Neural progenitor cell (in vitro differentiated cells): ENCODE measurements around the gene EDIL3. TPM values are rescaled to one million over a fixed set of nuclear protein-coding genes. Genes with fewer than 3 reads are reported as not detected.

Source experiments
- DNase-seq: peaks from one replicate; pipeline ENCODE4 v3.0.0-alpha.2; 2016; ENCODE audit warnings: low spot score
- H2AFZ ChIP-seq: fragments of 200-600 bp; sonication (generic); replicated peaks from 2 replicates; pipeline ENCODE4 v1.6.1; 2016; ENCODE audit warnings: antibody characterized with exemption
- H3F3A ChIP-seq: fragments of 200-600 bp; sonication (generic); 2 replicates; pipeline ENCODE4 v1.6.1; 2016; ENCODE audit warnings: antibody characterized with exemption, low read depth
- H3K27ac ChIP-seq: fragments of 200-600 bp; sonication (generic); 2 replicates; pipeline ENCODE4 v1.5.1; 2016; ENCODE audit warnings: mild to moderate bottlenecking
- H3K27me3 ChIP-seq: fragments of 200-600 bp; sonication (generic); 2 replicates; pipeline ENCODE4 v1.6.1; 2016; ENCODE audit warnings: mild to moderate bottlenecking, moderate library complexity
- H3K36me3 ChIP-seq: fragments of 200-600 bp; sonication (generic); 2 replicates; pipeline ENCODE4 v1.5.1; 2016
- H3K4me1 ChIP-seq: fragments of 200-600 bp; sonication (generic); 2 replicates; pipeline ENCODE4 v1.6.1; 2016; ENCODE audit warnings: mixed run types
- H3K4me2 ChIP-seq: fragments of 200-600 bp; sonication (generic); 2 replicates; pipeline ENCODE4 v1.6.1; 2016
- H3K4me3 ChIP-seq: fragments of 200-600 bp; sonication (generic); 2 replicates; pipeline ENCODE4 v1.5.1; 2016
- H3K79me2 ChIP-seq: fragments of 200-600 bp; sonication (generic); 2 replicates; pipeline ENCODE4 v1.6.1; 2016; ENCODE audit warnings: low read depth
- H3K9ac ChIP-seq: fragments of 200-600 bp; sonication (generic); 2 replicates; pipeline ENCODE4 v1.6.1; 2016
- H3K9me3 ChIP-seq: fragments of 200-600 bp; sonication (generic); 2 replicates; pipeline ENCODE4 v1.5.1; 2016; ENCODE audit warnings: low read depth
- H4K20me1 ChIP-seq: fragments of 200-600 bp; sonication (generic); 2 replicates; pipeline ENCODE4 v1.6.1; 2016; ENCODE audit warnings: low read depth
- H3K27ac Mint-ChIP-seq: 3 replicates; pipeline ENCODE4 v1.8.0; 2021; ENCODE audit warnings: mixed read lengths
- H3K27me3 Mint-ChIP-seq: 2 replicates; pipeline ENCODE4 v1.8.0; 2022; ENCODE audit warnings: low read depth, mild to moderate bottlenecking, inconsistent platforms, moderate library complexity, mixed read lengths; ENCODE audit not compliant: insufficient read depth
- H3K36me3 Mint-ChIP-seq: 3 replicates; pipeline ENCODE4 v1.8.0; 2021; ENCODE audit warnings: mixed read lengths
- H3K4me1 Mint-ChIP-seq: 3 replicates; pipeline ENCODE4 v1.8.0; 2021; ENCODE audit warnings: mixed read lengths
- H3K4me3 Mint-ChIP-seq: 3 replicates; pipeline ENCODE4 v1.8.0; 2021; ENCODE audit warnings: mild to moderate bottlenecking, moderate library complexity, mixed read lengths
- H3K9me3 Mint-ChIP-seq: 3 replicates; pipeline ENCODE4 v1.8.0; 2020; ENCODE audit warnings: mixed read lengths
- CTCF ChIP-seq: fragments of 200-600 bp; sonication (generic); IDR thresholded peaks from 2 replicates; pipeline ENCODE4 v1.5.1; 2017; ENCODE audit warnings: antibody characterized with exemption, mild to moderate bottlenecking
- EZH2 ChIP-seq: fragments of 200-600 bp; sonication (generic); IDR thresholded peaks from 2 replicates; pipeline ENCODE4 v1.6.1; 2017; ENCODE audit warnings: antibody characterized with exemption, mild to moderate bottlenecking, moderate library complexity
- EZH2phosphoT487 ChIP-seq: fragments of 200-600 bp; sonication (generic); IDR thresholded peaks from 2 replicates; pipeline ENCODE4 v1.6.1; 2017; ENCODE audit warnings: antibody characterized with exemption
- total RNA-seq: library from RNA; depleted of rRNA; stranded (reverse); fragments of >200 nt; gene quantifications from 2 replicates; pipeline ENCODE4 v1.2.3, GENCODE V29; 2015; ENCODE audit warnings: low replicate concordance

The EDIL3 gene
- total RNA-seq, 1 donor from 2014 or later: 13.8 TPM

GRCh38 chr5:84017523-84018172 lies 367.0 kb downstream of the EDIL3 start:
- Histone ChIP-seq H3K9ac (no peak overlapping the region), H3K79me2 (no peaks in the 10 kb centered on the region), H3K4me2 (no peak overlapping the region), H3K27me3 (no peaks in the 10 kb centered on the region), H3K4me1 (no peaks in the 10 kb centered on the region), H2AFZ (no peak overlapping the region), H3K36me3 (no peaks in the 10 kb centered on the region), H3F3A (no peaks in the 10 kb centered on the region), H3K9me3 (no peaks in the 10 kb centered on the region), H3K27ac (no peak overlapping the region), H4K20me1 (no peaks in the 10 kb centered on the region), H3K4me3 (no peak overlapping the region)
- Mint-ChIP-seq H3K36me3 (no peaks in the 10 kb centered on the region), H3K27ac (no peak overlapping the region), H3K4me3 (no peak overlapping the region), H3K9me3 (no peaks in the 10 kb centered on the region), H3K4me1 (peaks cover 8% of the 10 kb centered on the region), H3K27me3 (no peaks in the 10 kb centered on the region)
- TF ChIP-seq EZH2phosphoT487: no peak
- no peak for TF ChIP-seq CTCF
- TF ChIP-seq EZH2: no peak
- no peak for DNase-seq

GRCh38 chr5:84016085-84016484 lies 368.6 kb downstream of the EDIL3 start:
- H3K9me3 Mint-ChIP-seq: no peaks in the 10 kb centered on the region
- no peaks in the 10 kb centered on the region for H3F3A ChIP-seq
- no peak overlapping the region for H3K27ac ChIP-seq
- no peak overlapping the region for H3K4me3 ChIP-seq
- H3K36me3 Mint-ChIP-seq: no peaks in the 10 kb centered on the region
- H3K4me1 ChIP-seq: no peaks in the 10 kb centered on the region
- no peaks in the 10 kb centered on the region for H3K9me3 ChIP-seq
- H3K36me3 ChIP-seq: no peaks in the 10 kb centered on the region
- H3K27ac Mint-ChIP-seq: peak overlapping the region; percentile 80
- no peaks in the 10 kb centered on the region for H4K20me1 ChIP-seq
- H3K4me3 Mint-ChIP-seq: no peak overlapping the region
- H3K27me3 Mint-ChIP-seq: no peaks in the 10 kb centered on the region
- TF ChIP-seq EZH2phosphoT487 (no peak), EZH2 (no peak), CTCF (no peak)
- no peak overlapping the region for H3K4me2 ChIP-seq
- H3K79me2 ChIP-seq: no peaks in the 10 kb centered on the region
- H2AFZ ChIP-seq: no peak overlapping the region
- no peak for DNase-seq
- no peak overlapping the region for H3K9ac ChIP-seq
- H3K27me3 ChIP-seq: no peaks in the 10 kb centered on the region
- peaks cover 8% of the 10 kb centered on the region for H3K4me1 Mint-ChIP-seq

GRCh38 chr5:84014966-84015365 lies 369.7 kb downstream of the EDIL3 start:
- no peaks in the 10 kb centered on the region for H3K9me3 Mint-ChIP-seq
- peaks cover 8% of the 10 kb centered on the region for H3K4me1 Mint-ChIP-seq
- Histone ChIP-seq H3K4me1 (no peaks in the 10 kb centered on the region), H3K27me3 (no peaks in the 10 kb centered on the region), H3K9ac (no peak overlapping the region), H2AFZ (no peak overlapping the region), H3K4me3 (no peak overlapping the region), H3K79me2 (no peaks in the 10 kb centered on the region), H3K36me3 (no peaks in the 10 kb centered on the region), H4K20me1 (no peaks in the 10 kb centered on the region), H3F3A (no peaks in the 10 kb centered on the region), H3K27ac (no peak overlapping the region), H3K4me2 (no peak overlapping the region), H3K9me3 (no peaks in the 10 kb centered on the region)
- no peaks in the 10 kb centered on the region for H3K27me3 Mint-ChIP-seq
- no peak for TF ChIP-seq EZH2
- no peak for TF ChIP-seq CTCF
- no peak for TF ChIP-seq EZH2phosphoT487
- H3K4me3 Mint-ChIP-seq: no peak overlapping the region
- no peaks in the 10 kb centered on the region for H3K36me3 Mint-ChIP-seq
- no peak overlapping the region for H3K27ac Mint-ChIP-seq
- DNase-seq: no peak
